Heart right ventricle (tissue), 16 donors: Measurements from ENCODE around the gene MEGF9. TPM values are rescaled to one million over a fixed set of nuclear protein-coding genes. Genes with fewer than 3 reads are reported as not detected.

Experiments used
- ATAC-seq, 8 donors: fragments of 200-7000 bp; cut with Tn5 transposase; one replicate each; pipeline ENCODE4 v1.9.1; 2020; ENCODE audit warnings: mild to moderate bottlenecking in 8 of 8, moderate library complexity in 8 of 8, moderate number of reproducible peaks in 1 of 8
- DNase-seq, 2 donors: peaks; one replicate each; pipeline ENCODE4 v3.0.0-alpha.2; 2020
- H3K27ac ChIP-seq, 10 donors: fragments of 200-600 bp; sonication (generic) in 2 of 10; one replicate each; pipeline versions ENCODE4 v1.5.0 to v1.8.0; 2020 to 2022; ENCODE audit warnings: mild to moderate bottlenecking in 3 of 10
- H3K27me3 ChIP-seq, 7 donors: fragments of 200-600 bp; one replicate each; pipeline ENCODE4 v1.8.0; 2021 to 2022; ENCODE audit warnings: mild to moderate bottlenecking in 2 of 7
- H3K36me3 ChIP-seq, 9 donors: fragments of 200-600 bp; sonication (generic) in 1 of 9; one replicate each; pipeline versions ENCODE4 v1.5.0 to v1.8.0; 2020 to 2022; ENCODE audit warnings: mild to moderate bottlenecking in 2 of 9
- H3K4me1 ChIP-seq, 9 donors: fragments of 200-600 bp; sonication (generic) in 1 of 9; one replicate each; pipeline versions ENCODE4 v1.5.0 to v1.8.0; 2020 to 2022; ENCODE audit warnings: mild to moderate bottlenecking in 4 of 9
- H3K4me3 ChIP-seq, 10 donors: fragments of 200-600 bp; sonication (generic) in 2 of 10; one replicate each; pipeline versions ENCODE4 v1.5.0 to v1.8.0; 2020 to 2022; ENCODE audit warnings: mild to moderate bottlenecking in 7 of 10, moderate library complexity in 2 of 10
- H3K9me3 ChIP-seq, 11 donors: fragments of 200-600 bp in 10 of 11; sonication (generic) in 2 of 11; one replicate each; pipeline versions ENCODE4 v1.5.0 to v1.8.0; 2013 to 2022; ENCODE audit warnings: mild to moderate bottlenecking in 2 of 11, control low read depth in 1 of 11, moderate library complexity in 1 of 11
- CTCF ChIP-seq, 9 donors: fragments of 200-600 bp; sonication (generic) in 2 of 9; IDR thresholded peaks; one replicate each; pipeline versions ENCODE4 v1.5.0 to v1.8.0; 2021 to 2022; ENCODE audit warnings: antibody characterized with exemption in 9 of 9, mild to moderate bottlenecking in 5 of 9, moderate library complexity in 1 of 9
- WGBS, 2 donors: extraction: QIAGEN DNeasy Blood & Tissue Kit; methylation state at CpG; one replicate each; pipeline ENCODE4 v1.1.7; 2013; ENCODE audit warnings: inconsistent platforms in 1 of 2; 5-methylcytosine and 5-hydroxymethylcytosine counted together
- intact Hi-C, 10 donors: fragments of 100-400 bp; cut with DNase I; formaldehyde crosslinking; loops; one replicate each; pipeline versions ENCODE4 v1.11.1 to v1.14.2; 2022
- polyA plus RNA-seq, 2 donors: library from polyadenylated mRNA; stranded (reverse); fragments of 200-250 nt; gene quantifications; one replicate each; pipeline ENCODE4 v1.2.3, GENCODE V29; 2013
- total RNA-seq, 10 donors: library from RNA; stranded (reverse); fragmentation: NEBNext Ultra II Directional in 3 of 10; extraction: Animal tissue kit (Norgen Biotek cat#: 25700) in 3 of 10; gene quantifications; one replicate each; pipeline versions ENCODE4 v1.2.1 to v1.2.4, GENCODE V29; 2021 to 2023
- donor health status: Arrhythmogenic right ventricular cardiomyopathy.
- donor health status: ischemic (EF 13 %, LVEDD 7.1; RV severe dilation, severe dysfunction).
- donor health status: healthy with polysubstance abuse.
- donor health status: DM: no; HTN: yes; CAD: no.
- donor health status: DM: no; HTN: no; CAD: no.
- donor health status: ischemic (EF 25% LVEDD 6.9; RV normal size, moderate dysfunction).
- donor health status: ischemic (EF 25% LVEDD 5.7; RV mildly dilated, moderate dysfunction).
- donor health status: healthy.
- donor health status: DM: yes; HTN: yes; CAD: no.
- donor health status: Ischemic cardiomyopathy.
- donor health status: ischemic (EF 35%, LVEDD 5.7; RV mildly dilated, moderate dysfunction).
- donor health status: nonischemic (EF 11% LVEDD 7.7; RV severe dilation, severe dysfunction).
- donor health status: DM: yes; HTN: yes; CAD: no.
- donor health status: PGD.
- donor health status: ischemic (EF 29% LVEDD 5.4; RV normal size, mild dysfunction).
- donor health status: nonischemic (EF 23%, LVEDD 6.1; RV moderate dilation, normal function).

The MEGF9 gene
- total and polyA plus RNA-seq, 12 donors = 3.0 to 39.1 (median 8.5) TPM

GRCh38 chr9:120741191-120741590 lies 26.9 kb upstream of the MEGF9 start:
- H3K36me3 ChIP-seq = no peaks in the 10 kb centered on the region
- H3K4me1 ChIP-seq = peaks cover 0 to 37% (median 0%) of the 10 kb centered on the region in 9 donors
- intact Hi-C loops = no loop called here
- ATAC-seq (no peak), DNase-seq (no peak)
- H3K9me3 ChIP-seq = no peaks in the 10 kb centered on the region
- no peaks in the 10 kb centered on the region for H3K27me3 ChIP-seq
- WGBS, 2 donors = 88% methylated on average over 1 of the region's 1 CpG
- TF ChIP-seq CTCF (IDR thresholded peaks at IDR 0.05) = no peak
- no peak overlapping the region for H3K4me3 ChIP-seq
- H3K27ac ChIP-seq = no peak overlapping the region

- Histone ChIP-seq H3K36me3 (no peaks in the 10 kb centered on the region), H3K27ac (no peak overlapping the region), H3K4me3 (no peak overlapping the region), H3K9me3 (no peaks in the 10 kb centered on the region), H3K4me1 (peaks cover 0 to 48% (median 0%) of the 10 kb centered on the region in 9 donors), H3K27me3 (no peaks in the 10 kb centered on the region)
- DNase-seq (no peak), ATAC-seq (no peak)
- no peak for TF ChIP-seq CTCF (IDR thresholded peaks at IDR 0.05)
- intact Hi-C loops = no loop called here
These were observed 25.9 kb upstream of the MEGF9 start for GRCh38 chr9:120740132-120740531.

- intact Hi-C loops = no loop called here
- WGBS, 2 donors = 92 to 99% methylated on average over 5 of the region's 5 CpGs
- H3K27ac ChIP-seq = peak overlapping the region in 1 of 10 donors; percentile 88
- H3K27me3 ChIP-seq = no peaks in the 10 kb centered on the region
- DNase-seq (no peak), ATAC-seq (no peak)
- H3K4me3 ChIP-seq = no peak overlapping the region
- no peak for TF ChIP-seq CTCF (IDR thresholded peaks at IDR 0.05)
- no peaks in the 10 kb centered on the region for H3K36me3 ChIP-seq
- H3K9me3 ChIP-seq = no peaks in the 10 kb centered on the region
- peaks cover 0 to 73% (median 0%) of the 10 kb centered on the region in 9 donors for H3K4me1 ChIP-seq
These were observed 23.3 kb upstream of the MEGF9 start for GRCh38 chr9:120737416-120738165.

- Histone ChIP-seq H3K27ac (peak overlapping the region in 1 of 10 donors; percentile 88), H3K9me3 (no peaks in the 10 kb centered on the region), H3K27me3 (no peaks in the 10 kb centered on the region), H3K36me3 (no peaks in the 10 kb centered on the region), H3K4me1 (peaks cover 0 to 80% (median 2%) of the 10 kb centered on the region in 9 donors), H3K4me3 (no peak overlapping the region)
- no peak for TF ChIP-seq CTCF (IDR thresholded peaks at IDR 0.05)
- WGBS, 2 donors = 93 to 94% methylated on average over 2 of the region's 2 CpGs
- ATAC-seq = no peak
- intact Hi-C loops = no loop called here
- DNase-seq = no peak
These were observed 22.6 kb upstream of the MEGF9 start for GRCh38 chr9:120736881-120737280.
